Osteocyte (in vitro differentiated cells): ENCODE data around the gene LPO. TPM values are rescaled to one million over a fixed set of nuclear protein-coding genes. Genes with fewer than 3 reads are reported as not detected.

ENCODE experiments used
- DNase-seq: peaks from one replicate; pipeline ENCODE4 v3.0.0; 2021; ENCODE audit warnings: mixed read lengths; ENCODE audit not compliant: unreplicated experiment; ENCODE audit errors: extremely low spot score
- H3K27ac Mint-ChIP-seq: one replicate; pipeline ENCODE4 v1.8.0; 2021; ENCODE audit warnings: mild to moderate bottlenecking, mixed read lengths; ENCODE audit not compliant: unreplicated experiment
- H3K27me3 Mint-ChIP-seq: one replicate; pipeline ENCODE4 v1.8.0; 2021; ENCODE audit warnings: mixed read lengths; ENCODE audit not compliant: unreplicated experiment
- H3K36me3 Mint-ChIP-seq: one replicate; pipeline ENCODE4 v1.8.0; 2021; ENCODE audit warnings: mixed read lengths; ENCODE audit not compliant: unreplicated experiment
- H3K4me1 Mint-ChIP-seq: one replicate; pipeline ENCODE4 v1.8.0; 2021; ENCODE audit warnings: mixed read lengths; ENCODE audit not compliant: unreplicated experiment
- H3K4me3 Mint-ChIP-seq: one replicate; pipeline ENCODE4 v1.8.0; 2021; ENCODE audit warnings: mild to moderate bottlenecking, moderate library complexity, mixed read lengths; ENCODE audit not compliant: unreplicated experiment
- H3K9me3 Mint-ChIP-seq: one replicate; pipeline ENCODE4 v1.8.0; 2021; ENCODE audit warnings: mixed read lengths; ENCODE audit not compliant: unreplicated experiment
- CTCF ChIP-seq: fragments of 200-600 bp; sonication (generic); IDR thresholded peaks from 2 replicates; pipeline ENCODE4 v1.5.0; 2021; ENCODE audit warnings: antibody characterized with exemption, mild to moderate bottlenecking, moderate library complexity
- total RNA-seq: library from RNA; stranded (reverse); gene quantifications from 2 replicates; pipeline ENCODE4 v1.2.1, GENCODE V29; 2021

Gene LPO
- total RNA-seq, 1 donor from 2014 or later, result not detected

- H3K4me3 Mint-ChIP-seq, result no peak overlapping the region
- DNase-seq, result peak; percentile 62
- H3K4me1 Mint-ChIP-seq, result no peaks in the 10 kb centered on the region
- peaks cover 48% of the 10 kb centered on the region for H3K27me3 Mint-ChIP-seq
- TF ChIP-seq CTCF, result no peak
- H3K36me3 Mint-ChIP-seq, result no peaks in the 10 kb centered on the region
- no peaks in the 10 kb centered on the region for H3K9me3 Mint-ChIP-seq
- H3K27ac Mint-ChIP-seq, result no peak overlapping the region
Observed at GRCh38 chr17:58242171-58242784, 3.9 kb downstream of the LPO start.

GRCh38 chr17:58244963-58245362, 6.6 kb downstream of the LPO start:
- H3K4me3 Mint-ChIP-seq, result no peak overlapping the region
- peaks cover 2% of the 10 kb centered on the region for H3K4me1 Mint-ChIP-seq
- H3K27me3 Mint-ChIP-seq, result peaks cover 42% of the 10 kb centered on the region
- H3K9me3 Mint-ChIP-seq, result no peaks in the 10 kb centered on the region
- no peak overlapping the region for H3K27ac Mint-ChIP-seq
- no peak for TF ChIP-seq CTCF
- no peak for DNase-seq
- H3K36me3 Mint-ChIP-seq, result no peaks in the 10 kb centered on the region

DNA sequence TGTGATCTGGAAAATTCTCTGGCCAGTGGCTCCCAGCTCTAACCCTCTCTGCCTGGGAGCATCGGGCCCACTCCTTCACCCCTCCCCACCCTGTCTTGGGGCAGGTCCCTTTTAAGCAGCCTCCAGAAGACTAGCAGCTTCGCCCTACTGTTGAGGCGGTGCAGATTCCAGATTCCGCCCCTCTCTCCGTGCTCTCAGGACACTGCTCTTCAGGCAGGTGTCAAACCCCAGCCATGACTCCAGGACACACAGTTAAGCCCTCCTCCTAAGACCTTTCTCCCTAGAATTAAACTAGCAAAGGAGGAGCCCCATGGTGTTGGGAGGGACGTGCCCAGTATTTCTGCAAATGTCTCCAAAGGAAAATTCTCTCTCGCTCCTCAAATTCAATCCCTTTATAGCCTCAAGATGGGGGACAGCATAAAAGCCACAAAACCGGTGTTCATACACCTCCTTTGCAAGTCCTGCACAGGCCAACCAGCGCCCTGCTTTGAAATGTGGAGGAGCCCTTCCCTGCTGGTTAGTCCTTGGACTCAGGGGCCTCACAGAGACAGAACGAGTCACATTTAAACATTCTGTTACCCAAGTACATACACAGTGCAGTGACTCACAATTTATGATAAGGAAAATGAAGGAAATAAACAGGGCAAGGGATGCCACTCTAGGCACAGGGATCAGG, 7.2 kb downstream of the LPO start:
- H3K4me3 Mint-ChIP-seq, result no peak overlapping the region
- no peaks in the 10 kb centered on the region for H3K36me3 Mint-ChIP-seq
- DNase-seq, result peak; percentile 54
- no peak overlapping the region for H3K27ac Mint-ChIP-seq
- no peaks in the 10 kb centered on the region for H3K9me3 Mint-ChIP-seq
- peaks cover 2% of the 10 kb centered on the region for H3K4me1 Mint-ChIP-seq
- H3K27me3 Mint-ChIP-seq, result peaks cover 42% of the 10 kb centered on the region
- TF ChIP-seq CTCF, result no peak

DNA sequence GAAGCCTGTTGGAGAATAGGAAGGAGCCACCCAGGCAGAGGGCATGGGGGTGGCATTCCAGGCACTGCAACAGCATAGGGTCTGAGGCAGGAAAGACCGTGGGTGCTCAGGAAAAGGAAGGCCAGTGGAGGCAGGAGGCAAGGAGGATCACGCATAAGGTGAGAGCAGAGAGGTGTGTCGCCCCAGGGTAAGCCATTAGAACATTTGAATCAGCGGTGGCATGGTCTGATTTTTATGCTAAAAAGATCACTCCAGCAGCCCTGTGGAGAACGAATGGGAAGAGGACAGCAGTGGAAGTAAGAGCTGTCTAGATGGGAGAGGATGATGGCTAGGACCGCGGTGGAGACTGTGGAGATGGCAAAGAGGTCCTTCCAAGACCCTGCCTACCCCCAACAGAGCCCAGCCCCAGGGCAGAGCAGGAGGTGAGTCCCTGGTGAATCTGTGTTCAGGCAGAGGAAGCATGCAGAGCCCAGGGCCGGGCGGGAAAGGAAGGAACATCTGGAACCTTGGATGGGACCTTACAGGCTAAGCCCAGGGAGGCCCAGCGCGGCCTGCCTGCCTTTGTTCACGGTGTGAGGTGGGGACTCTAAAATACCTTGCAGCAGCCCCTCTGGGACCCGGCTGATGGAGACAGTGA, 7.8 kb downstream of the LPO start:
- Mint-ChIP-seq H3K27ac (no peak overlapping the region), H3K4me1 (peaks cover 2% of the 10 kb centered on the region), H3K9me3 (no peaks in the 10 kb centered on the region), H3K4me3 (no peak overlapping the region), H3K27me3 (peaks cover 42% of the 10 kb centered on the region), H3K36me3 (no peaks in the 10 kb centered on the region)
- peak; percentile 80 for DNase-seq
- no peak for TF ChIP-seq CTCF

- Mint-ChIP-seq H3K4me3 (no peak overlapping the region), H3K4me1 (peaks cover 2% of the 10 kb centered on the region), H3K9me3 (no peaks in the 10 kb centered on the region), H3K36me3 (no peaks in the 10 kb centered on the region), H3K27ac (no peak overlapping the region), H3K27me3 (peaks cover 43% of the 10 kb centered on the region)
- no peak for TF ChIP-seq CTCF
- no peak for DNase-seq
Observed at GRCh38 chr17:58246781-58247180, 8.4 kb downstream of the LPO start.
